Stimulated activated memory B cell treated with anti-CD40 and anti-IgM and Interleukin-4, amounts not matched to agents 10 μg/mL and 1 μg/mL and 100 μg/mL, for 72 hours (primary cell): ENCODE results near the gene NOC2L.

Source experiments
- ATAC-seq: fragments of 150-1000 bp; cut with Tn5 transposase; 2 replicates; pipeline ENCODE4 v1.10.0; 2021
- H3K27ac Mint-ChIP-seq: one replicate; pipeline ENCODE4 v1.8.0; 2022; ENCODE audit warnings: mild to moderate bottlenecking, mixed read lengths
- H3K27me3 Mint-ChIP-seq: one replicate; pipeline ENCODE4 v1.8.0; 2022; ENCODE audit warnings: mixed read lengths
- H3K36me3 Mint-ChIP-seq: one replicate; pipeline ENCODE4 v1.8.0; 2022; ENCODE audit warnings: mixed read lengths
- H3K4me1 Mint-ChIP-seq: one replicate; pipeline ENCODE4 v1.8.0; 2022; ENCODE audit warnings: mixed read lengths
- H3K4me3 Mint-ChIP-seq: one replicate; pipeline ENCODE4 v1.8.0; 2022; ENCODE audit warnings: mild to moderate bottlenecking, moderate library complexity, mixed read lengths
- H3K9me3 Mint-ChIP-seq: one replicate; pipeline ENCODE4 v1.8.0; 2022; ENCODE audit warnings: mixed read lengths

The NOC2L gene

GRCh38 chr1:938088-938683 is 20.9 kb downstream of the NOC2L start:
- H3K27ac Mint-ChIP-seq = no peak overlapping the region
- H3K27me3 Mint-ChIP-seq = peaks cover 61% of the 10 kb centered on the region
- no peak overlapping the region for H3K4me3 Mint-ChIP-seq
- no peaks in the 10 kb centered on the region for H3K36me3 Mint-ChIP-seq
- H3K4me1 Mint-ChIP-seq = peaks cover 11% of the 10 kb centered on the region
- no peaks in the 10 kb centered on the region for H3K9me3 Mint-ChIP-seq
- ATAC-seq = peak; percentile 49

DNA sequence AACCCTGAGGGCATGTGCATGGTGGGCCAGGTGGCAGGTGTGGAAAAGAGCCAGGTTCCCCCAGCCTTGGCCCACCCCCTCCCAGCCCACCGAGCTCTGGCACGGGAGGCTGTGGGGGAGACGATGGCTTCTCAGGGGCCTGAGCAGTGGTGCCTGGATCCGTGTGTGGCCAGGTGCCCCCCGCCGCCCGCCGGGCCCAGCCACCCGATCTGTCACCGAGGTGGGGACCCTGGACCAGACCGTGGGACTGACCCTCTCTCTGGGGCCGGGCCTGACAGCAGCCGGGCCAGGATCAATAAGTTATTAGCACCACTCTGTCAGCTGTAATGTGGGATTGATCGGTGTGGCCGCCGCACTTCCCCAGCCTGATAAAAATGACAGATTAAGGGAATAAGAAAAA is 21.5 kb downstream of the NOC2L start:
- Mint-ChIP-seq H3K4me1 (peaks cover 11% of the 10 kb centered on the region), H3K4me3 (no peak overlapping the region), H3K27ac (no peak overlapping the region), H3K27me3 (peaks cover 68% of the 10 kb centered on the region), H3K9me3 (no peaks in the 10 kb centered on the region), H3K36me3 (no peaks in the 10 kb centered on the region)
- ATAC-seq = no peak

GRCh38 chr1:936348-937264 is 22.4 kb downstream of the NOC2L start:
- no peak overlapping the region for H3K27ac Mint-ChIP-seq
- no peaks in the 10 kb centered on the region for H3K36me3 Mint-ChIP-seq

GRCh38 chr1:935751-936231 is 23.3 kb downstream of the NOC2L start:
- no peak overlapping the region for H3K27ac Mint-ChIP-seq
- no peak for ATAC-seq
- H3K9me3 Mint-ChIP-seq = no peaks in the 10 kb centered on the region
- no peak overlapping the region for H3K4me3 Mint-ChIP-seq
- peaks cover 11% of the 10 kb centered on the region for H3K4me1 Mint-ChIP-seq
- peaks cover 73% of the 10 kb centered on the region for H3K27me3 Mint-ChIP-seq
- H3K36me3 Mint-ChIP-seq = no peaks in the 10 kb centered on the region

More at GRCh38 chr1:936348-937264, 22.4 kb downstream of the NOC2L start:
- Mint-ChIP-seq H3K27me3 (peaks cover 73% of the 10 kb centered on the region), H3K4me1 (peaks cover 13% of the 10 kb centered on the region), H3K9me3 (no peaks in the 10 kb centered on the region), H3K4me3 (no peak overlapping the region)
- ATAC-seq = peak; percentile 17

- Mint-ChIP-seq H3K27ac (no peak overlapping the region), H3K4me3 (no peak overlapping the region), H3K36me3 (no peaks in the 10 kb centered on the region), H3K9me3 (no peaks in the 10 kb centered on the region), H3K4me1 (peaks cover 8% of the 10 kb centered on the region), H3K27me3 (peaks cover 76% of the 10 kb centered on the region)
- ATAC-seq = no peak
Observed at GRCh38 chr1:934991-935750, 23.9 kb downstream of the NOC2L start.

DNA sequence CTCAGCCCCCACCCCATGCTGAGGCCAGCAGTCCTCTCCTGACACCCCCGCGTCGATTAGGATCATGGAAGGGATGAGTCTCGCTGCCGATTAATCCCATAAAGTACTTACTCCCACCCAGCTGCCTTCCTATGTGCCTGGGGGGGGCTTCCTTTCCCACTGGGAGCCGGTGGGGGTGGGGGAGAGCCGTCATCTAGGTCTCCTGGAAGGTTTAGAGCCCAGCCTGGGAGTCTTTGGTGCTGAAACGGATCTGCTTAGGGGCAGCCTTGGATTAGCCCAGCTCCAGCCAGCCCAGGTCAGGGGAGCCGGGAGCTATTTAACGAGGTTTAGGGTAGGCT is 25.5 kb downstream of the NOC2L start:
- no peak for ATAC-seq
- no peaks in the 10 kb centered on the region for H3K9me3 Mint-ChIP-seq
- no peak overlapping the region for H3K27ac Mint-ChIP-seq
- peaks cover 75% of the 10 kb centered on the region for H3K27me3 Mint-ChIP-seq
- no peaks in the 10 kb centered on the region for H3K36me3 Mint-ChIP-seq
- peaks cover 8% of the 10 kb centered on the region for H3K4me1 Mint-ChIP-seq
- no peak overlapping the region for H3K4me3 Mint-ChIP-seq

GRCh38 chr1:932776-933602 is 26.1 kb downstream of the NOC2L start:
- Mint-ChIP-seq H3K27ac (no peak overlapping the region), H3K4me1 (peaks cover 8% of the 10 kb centered on the region), H3K9me3 (no peaks in the 10 kb centered on the region), H3K36me3 (no peaks in the 10 kb centered on the region), H3K27me3 (peaks cover 75% of the 10 kb centered on the region), H3K4me3 (no peak overlapping the region)
- no peak for ATAC-seq

GRCh38 chr1:932173-932510 is 26.9 kb downstream of the NOC2L start:
- H3K36me3 Mint-ChIP-seq = no peaks in the 10 kb centered on the region
- no peak overlapping the region for H3K27ac Mint-ChIP-seq
- ATAC-seq = no peak
- H3K4me1 Mint-ChIP-seq = peaks cover 8% of the 10 kb centered on the region
- no peak overlapping the region for H3K4me3 Mint-ChIP-seq
- peaks cover 78% of the 10 kb centered on the region for H3K27me3 Mint-ChIP-seq
- H3K9me3 Mint-ChIP-seq = no peaks in the 10 kb centered on the region

- Mint-ChIP-seq H3K27ac (no peak overlapping the region), H3K4me3 (no peak overlapping the region), H3K27me3 (peaks cover 83% of the 10 kb centered on the region), H3K4me1 (peaks cover 8% of the 10 kb centered on the region), H3K36me3 (no peaks in the 10 kb centered on the region), H3K9me3 (no peaks in the 10 kb centered on the region)
- no peak for ATAC-seq
Observed at GRCh38 chr1:931380-932172, 27.5 kb downstream of the NOC2L start.

GRCh38 chr1:930633-931138 is 28.4 kb downstream of the NOC2L start:
- Mint-ChIP-seq H3K27me3 (peaks cover 89% of the 10 kb centered on the region), H3K27ac (no peak overlapping the region), H3K4me3 (no peak overlapping the region), H3K4me1 (peaks cover 12% of the 10 kb centered on the region), H3K36me3 (no peaks in the 10 kb centered on the region), H3K9me3 (no peaks in the 10 kb centered on the region)
- ATAC-seq = no peak

DNA sequence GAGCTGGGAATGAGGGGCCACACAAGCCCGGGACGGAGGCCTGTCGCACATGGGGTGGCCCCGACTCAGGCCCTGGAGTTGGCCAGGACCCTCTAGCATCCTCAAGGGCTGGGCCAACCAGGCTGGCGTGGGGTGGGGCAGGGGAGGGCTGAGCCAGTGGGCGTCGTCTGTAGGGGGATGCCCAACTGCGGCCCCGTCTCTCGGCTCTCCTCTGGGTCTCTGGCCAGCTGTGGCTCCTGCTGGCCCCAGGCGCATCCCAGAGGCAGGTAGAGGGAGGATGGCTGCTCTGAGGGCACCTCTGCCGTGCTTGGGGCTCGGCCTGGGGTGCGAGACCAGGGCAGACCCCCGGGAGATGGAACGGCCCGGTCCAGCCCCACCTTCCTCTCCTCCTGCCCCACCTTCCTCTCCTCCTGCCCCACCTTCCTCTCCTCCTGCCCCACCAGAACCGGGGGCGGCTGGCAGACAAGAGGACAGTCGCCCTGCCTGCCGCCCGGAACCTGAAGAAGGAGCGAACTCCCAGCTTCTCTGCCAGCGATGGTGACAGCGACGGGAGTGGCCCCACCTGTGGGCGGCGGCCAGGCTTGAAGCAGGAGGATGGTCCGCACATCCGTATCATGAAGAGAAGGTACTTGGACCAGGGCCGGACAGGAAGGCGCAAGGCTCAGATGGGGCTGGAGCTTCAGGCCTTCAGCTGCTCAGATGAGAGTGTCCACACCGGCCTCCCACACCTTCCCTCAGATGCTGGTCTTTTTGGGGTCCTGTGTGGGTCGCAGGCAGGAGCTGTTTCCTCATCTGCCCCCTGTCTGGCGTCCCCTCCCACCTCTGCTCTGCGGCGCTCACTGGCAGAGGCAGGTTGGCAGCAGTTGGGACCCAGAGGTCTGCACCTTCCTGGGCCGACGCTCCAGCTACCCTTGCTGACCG is 29.1 kb downstream of the NOC2L start:
- Mint-ChIP-seq H3K27me3 (peaks cover 83% of the 10 kb centered on the region), H3K9me3 (no peaks in the 10 kb centered on the region), H3K27ac (no peak overlapping the region), H3K36me3 (no peaks in the 10 kb centered on the region), H3K4me1 (peaks cover 12% of the 10 kb centered on the region), H3K4me3 (no peak overlapping the region)
- ATAC-seq = peak; percentile 2

DNA sequence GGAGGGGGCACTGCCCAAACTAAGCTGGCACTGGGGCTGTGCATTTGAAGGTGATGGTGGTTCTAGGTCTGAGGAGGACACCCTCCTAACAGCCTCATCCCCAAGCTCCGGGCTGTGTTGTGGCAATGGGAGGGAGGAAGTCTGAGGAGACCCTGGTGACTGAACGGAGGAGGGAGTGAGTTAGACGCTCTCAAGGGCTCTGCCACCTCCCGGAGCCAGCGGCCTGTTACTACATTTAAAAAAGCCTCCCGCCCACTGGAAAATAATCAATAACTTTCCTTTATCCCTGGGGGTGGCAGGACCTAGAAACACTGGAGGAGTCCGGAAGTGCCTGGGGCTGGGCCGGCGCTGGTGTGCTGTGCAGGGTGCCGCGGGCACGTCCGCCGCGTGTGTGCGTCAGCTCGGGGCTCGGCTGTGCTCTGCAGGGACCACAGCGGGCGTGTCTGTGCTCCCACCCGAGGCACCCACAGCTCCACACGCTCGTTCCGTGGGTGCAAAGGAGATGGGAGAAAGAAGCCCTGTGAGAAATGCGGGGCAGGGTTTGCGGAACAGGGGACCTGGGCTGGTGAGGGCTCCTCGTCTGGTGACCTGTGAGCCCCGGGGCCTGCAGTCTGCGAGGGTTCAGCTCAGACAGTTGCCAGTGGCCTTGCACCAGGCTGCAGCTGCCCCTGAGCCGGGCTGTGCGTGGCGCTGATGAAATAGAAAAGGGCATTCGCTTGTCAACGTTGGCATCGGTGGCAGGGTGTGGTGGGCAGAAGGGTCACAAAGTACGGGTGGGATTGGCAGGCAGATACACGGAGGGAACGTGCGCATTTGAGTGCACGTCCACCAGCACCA is 30.0 kb downstream of the NOC2L start:
- H3K4me3 Mint-ChIP-seq = no peak overlapping the region
- H3K27ac Mint-ChIP-seq = no peak overlapping the region
- peaks cover 12% of the 10 kb centered on the region for H3K4me1 Mint-ChIP-seq
- no peaks in the 10 kb centered on the region for H3K36me3 Mint-ChIP-seq
- no peak for ATAC-seq
- no peaks in the 10 kb centered on the region for H3K9me3 Mint-ChIP-seq
- H3K27me3 Mint-ChIP-seq = peaks cover 78% of the 10 kb centered on the region

DNA sequence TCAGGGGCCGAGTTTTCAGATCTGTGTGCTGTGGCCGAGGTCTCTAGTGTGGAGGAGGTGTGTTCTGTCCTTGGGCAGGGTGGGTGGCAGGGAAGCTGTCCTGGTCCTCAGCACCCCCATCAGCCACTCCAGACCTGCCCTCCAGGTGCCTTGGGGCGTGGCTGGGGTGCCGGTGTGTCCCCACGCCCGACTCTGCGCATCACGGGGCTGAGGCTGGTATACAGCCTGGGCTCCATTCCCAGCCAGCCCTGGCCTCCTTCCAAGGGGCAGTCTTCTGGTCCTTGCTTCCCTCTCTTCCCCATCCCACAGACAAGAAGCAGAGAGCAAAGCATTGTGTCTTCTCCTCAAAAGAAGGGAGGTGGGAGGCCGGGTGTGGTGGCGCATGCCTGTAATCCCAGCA is 31.3 kb downstream of the NOC2L start:
- Mint-ChIP-seq H3K36me3 (no peaks in the 10 kb centered on the region), H3K27ac (no peak overlapping the region), H3K4me3 (no peak overlapping the region), H3K9me3 (no peaks in the 10 kb centered on the region), H3K27me3 (peaks cover 74% of the 10 kb centered on the region), H3K4me1 (peaks cover 20% of the 10 kb centered on the region)
- no peak for ATAC-seq
